Measurements from ENCODE around the gene BAHCC1. TPM values are rescaled to one million over a fixed set of nuclear protein-coding genes. Genes with fewer than 3 reads are reported as not detected.
A peak's percentile ranks its signal among the peaks of the same experiment; 100 is the strongest.
"Not testable (repeated sequence)": the region's sequence is repeated elsewhere in the genome, so short reads cannot be mapped to it uniquely, and the experiment has no call there.

BAHCC1 gene
- total RNA-seq, 1 experiment from 2014 or later, result 9.6 TPM

GRCh38 chr17:81418710-81419318 lies 23.6 kb downstream of the BAHCC1 start:
- no peak for DNase-seq (ENCODE audit: low spot score)
- in situ Hi-C loops (cut with HindIII; ENCODE audit: low sequenced_read_pairs), result no loop called here

- peak; percentile 58 for DNase-seq (ENCODE audit: low spot score)
- in situ Hi-C loops (cut with HindIII; ENCODE audit: low sequenced_read_pairs), result no loop called here
These were observed 24.1 kb downstream of the BAHCC1 start for GRCh38 chr17:81419319-81419885.

GRCh38 chr17:81419886-81420768 lies 24.9 kb downstream of the BAHCC1 start:
- DNase-seq (ENCODE audit: low spot score), result peak; percentile 70
- in situ Hi-C loops (cut with HindIII; ENCODE audit: low sequenced_read_pairs), result no loop called here

GRCh38 chr17:81420769-81421462 lies 25.7 kb downstream of the BAHCC1 start:
- in situ Hi-C loops (cut with HindIII; ENCODE audit: low sequenced_read_pairs), result no loop called here
- DNase-seq (ENCODE audit: low spot score), result peak; percentile 54

DNA sequence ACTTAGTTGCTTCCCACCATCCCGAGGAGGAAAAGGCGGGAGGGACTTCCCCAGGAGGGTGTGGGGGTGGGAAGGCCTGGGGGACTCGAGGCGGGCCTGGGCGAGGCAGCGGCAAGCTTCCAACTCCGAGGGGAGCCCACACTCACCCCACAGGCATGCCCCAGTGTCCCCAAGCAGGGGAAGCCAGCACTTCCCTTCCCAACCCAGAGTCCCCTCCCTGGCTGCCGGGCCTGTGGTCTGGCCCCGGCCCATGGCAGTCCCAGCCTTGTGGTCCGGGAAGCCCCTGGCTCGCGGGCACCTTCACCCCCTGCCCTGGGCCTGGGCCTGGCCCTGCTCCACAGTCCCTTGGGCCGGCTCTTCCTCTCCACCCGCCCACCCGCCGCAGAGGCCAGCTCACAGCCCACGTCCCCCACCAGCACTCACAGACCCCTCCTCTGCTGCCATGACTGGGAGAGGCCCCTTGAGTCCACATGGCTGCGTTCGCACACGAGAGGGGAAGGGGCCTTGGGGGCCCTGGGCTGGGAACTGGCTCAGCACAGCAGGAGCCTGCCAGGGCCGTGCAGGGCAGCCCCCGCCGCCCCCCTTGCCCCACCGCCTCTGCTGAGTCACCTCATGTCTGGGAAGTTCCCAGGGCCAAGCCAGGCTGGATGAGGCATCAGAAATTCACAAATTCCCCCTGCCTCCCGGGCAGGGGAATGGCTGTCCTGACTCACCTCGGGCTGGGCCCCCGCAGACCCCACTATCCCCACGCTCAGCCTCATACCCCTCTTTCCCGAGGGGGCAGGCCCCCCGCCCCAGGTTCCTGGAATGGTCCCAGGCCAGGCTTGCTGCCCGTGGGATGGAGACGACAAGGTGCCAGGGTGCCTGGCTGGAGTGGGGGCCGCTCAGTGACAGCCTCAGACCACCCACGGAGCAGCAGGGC lies 27.8 kb downstream of the BAHCC1 start:
- in situ Hi-C loops (cut with HindIII; ENCODE audit: low sequenced_read_pairs), result no loop called here
- no peak for DNase-seq (ENCODE audit: low spot score)

GRCh38 chr17:81423698-81424071 lies 28.4 kb downstream of the BAHCC1 start:
- no peak for DNase-seq (ENCODE audit: low spot score)
- in situ Hi-C loops (cut with HindIII; ENCODE audit: low sequenced_read_pairs), result no loop called here

DNA sequence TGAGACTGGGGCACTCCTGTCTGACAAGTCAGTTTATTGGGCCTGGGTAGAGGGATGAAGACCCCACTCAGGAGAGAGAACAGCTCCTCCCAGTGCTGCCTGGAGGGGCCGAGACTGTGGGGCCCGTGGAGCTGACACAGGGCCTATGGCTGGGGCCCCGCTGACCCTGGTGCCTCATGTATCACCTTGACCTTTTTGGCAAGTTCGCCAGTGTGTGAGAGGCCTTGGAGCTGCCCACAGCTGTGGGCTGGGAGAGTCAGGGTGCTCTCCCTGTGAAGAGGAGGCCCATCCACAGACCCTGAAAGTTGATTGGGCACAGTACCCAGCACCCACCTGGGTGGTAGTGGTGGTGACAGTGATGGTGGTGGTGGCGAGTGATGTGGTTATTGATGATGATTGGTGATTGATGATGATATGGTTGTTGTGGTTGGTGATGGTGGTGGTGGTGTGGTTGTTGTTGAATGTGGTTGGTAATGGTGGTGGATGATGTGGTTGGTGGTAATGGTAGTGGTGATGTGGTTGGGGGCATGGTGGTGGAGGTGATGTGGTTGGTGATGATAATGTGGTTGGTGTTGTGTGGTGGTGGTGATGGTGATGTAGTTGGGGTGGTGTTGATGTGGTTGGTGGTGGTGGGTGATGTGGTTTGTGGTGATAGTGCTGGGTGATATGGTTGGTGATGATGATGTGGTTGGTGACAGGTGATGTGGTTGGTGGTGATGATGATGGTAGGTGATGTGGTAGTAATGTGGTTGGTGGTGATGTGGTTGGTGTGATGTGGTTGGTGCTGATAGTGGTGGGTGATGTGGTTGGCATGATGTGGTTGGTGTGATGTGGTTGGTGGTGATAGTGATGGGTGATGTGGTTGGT lies 29.1 kb downstream of the BAHCC1 start:
- in situ Hi-C loops (cut with HindIII; ENCODE audit: low sequenced_read_pairs), result no loop called here
- no peak for DNase-seq (ENCODE audit: low spot score)

DNA sequence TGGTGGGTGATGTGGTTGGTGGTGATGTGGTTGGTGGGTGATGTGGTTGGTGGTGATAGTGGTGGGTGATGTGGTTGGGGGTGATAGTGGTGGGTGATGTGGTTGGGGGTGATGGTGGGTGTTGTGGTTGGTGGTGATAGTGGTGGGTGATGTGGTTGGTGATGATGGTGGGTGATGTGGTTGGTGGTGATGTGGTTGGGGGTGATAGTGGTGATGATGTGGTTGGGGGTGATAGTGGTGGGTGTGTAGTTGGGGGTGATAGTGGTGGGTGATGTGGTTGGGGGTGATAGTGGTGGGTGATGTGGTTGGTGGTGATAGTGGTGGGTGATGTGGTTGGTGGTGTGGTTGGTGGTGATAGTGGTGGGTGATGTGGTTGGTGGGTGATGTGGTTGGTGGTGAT lies 29.8 kb downstream of the BAHCC1 start:
- DNase-seq (ENCODE audit: low spot score); in situ Hi-C loops (cut with HindIII; ENCODE audit: low sequenced_read_pairs): not testable (repeated sequence)

- DNase-seq (ENCODE audit: low spot score); in situ Hi-C loops (cut with HindIII; ENCODE audit: low sequenced_read_pairs): not testable (repeated sequence)
These were observed 30.6 kb downstream of the BAHCC1 start for GRCh38 chr17:81425716-81426392.

- in situ Hi-C loops (cut with HindIII; ENCODE audit: low sequenced_read_pairs), result no loop called here
- no peak for DNase-seq (ENCODE audit: low spot score)
These were observed 31.3 kb downstream of the BAHCC1 start for GRCh38 chr17:81426393-81427172.

GRCh38 chr17:81427173-81428120 lies 32.2 kb downstream of the BAHCC1 start:
- in situ Hi-C loops (cut with HindIII; ENCODE audit: low sequenced_read_pairs), result no loop called here

GRCh38 chr17:81428121-81428515 lies 32.9 kb downstream of the BAHCC1 start:
- no peak for DNase-seq (ENCODE audit: low spot score)
- in situ Hi-C loops (cut with HindIII; ENCODE audit: low sequenced_read_pairs), result no loop called here

More at GRCh38 chr17:81427173-81428120, 32.2 kb downstream of the BAHCC1 start:
- peak; percentile 42 for DNase-seq (ENCODE audit: low spot score)

GRCh38 chr17:81428516-81428915 lies 33.3 kb downstream of the BAHCC1 start:
- in situ Hi-C loops (cut with HindIII; ENCODE audit: low sequenced_read_pairs), result no loop called here

GRCh38 chr17:81428948-81429774 lies 33.9 kb downstream of the BAHCC1 start:
- peak; percentile 78 for DNase-seq (ENCODE audit: low spot score)
- in situ Hi-C loops (cut with HindIII; ENCODE audit: low sequenced_read_pairs), result no loop called here

More at GRCh38 chr17:81428516-81428915, 33.3 kb downstream of the BAHCC1 start:
- no peak for DNase-seq (ENCODE audit: low spot score)
